Suppressor macrophage (primary cell): ENCODE data around the gene FSTL4.
"Not testable (repeated sequence)": the region's sequence is repeated elsewhere in the genome, so short reads cannot be mapped to it uniquely, and the experiment has no call there.

Experiments used
- DNase-seq, 4 experiments: peaks; one replicate each; pipeline ENCODE4 v3.0.0-alpha.2; 2020 to 2022

Gene FSTL4

GRCh38 chr5:133546500-133546899 lies 65.8 kb downstream of the FSTL4 start:
- DNase-seq, result no peak

GRCh38 chr5:133544346-133544745 lies 68.0 kb downstream of the FSTL4 start:
- no peak for DNase-seq

GRCh38 chr5:133539818-133540217 lies 72.5 kb downstream of the FSTL4 start:
- no peak for DNase-seq

- DNase-seq, result no peak
Observed at GRCh38 chr5:133538718-133539117, 73.6 kb downstream of the FSTL4 start.

- not testable (repeated sequence) for DNase-seq
Observed at GRCh38 chr5:133535241-133535929, 77.0 kb downstream of the FSTL4 start.

- no peak for DNase-seq
Observed at GRCh38 chr5:133534566-133534965, 77.8 kb downstream of the FSTL4 start.

- DNase-seq, result no peak
Observed at GRCh38 chr5:133533541-133533940, 78.8 kb downstream of the FSTL4 start.

- no peak for DNase-seq
Observed at GRCh38 chr5:133531594-133531993, 80.7 kb downstream of the FSTL4 start.

- no peak for DNase-seq
Observed at GRCh38 chr5:133531178-133531577, 81.2 kb downstream of the FSTL4 start.

- no peak for DNase-seq
Observed at GRCh38 chr5:133530270-133530669, 82.1 kb downstream of the FSTL4 start.

- no peak for DNase-seq
Observed at GRCh38 chr5:133528841-133529240, 83.5 kb downstream of the FSTL4 start.

- no peak for DNase-seq
Observed at GRCh38 chr5:133527311-133527710, 85.0 kb downstream of the FSTL4 start.

GRCh38 chr5:133526368-133526767 lies 86.0 kb downstream of the FSTL4 start:
- DNase-seq, result no peak

- no peak for DNase-seq
Observed at GRCh38 chr5:133525126-133525525, 87.2 kb downstream of the FSTL4 start.

- DNase-seq, result no peak
Observed at GRCh38 chr5:133524666-133525065, 87.7 kb downstream of the FSTL4 start.

GRCh38 chr5:133523961-133524586 lies 88.3 kb downstream of the FSTL4 start:
- no peak for DNase-seq

- peak in 3 of 4 experiments; percentile 3 to 20 (median 16) for DNase-seq
Observed at GRCh38 chr5:133523013-133523658, 89.2 kb downstream of the FSTL4 start.

GRCh38 chr5:133521801-133522200 lies 90.5 kb downstream of the FSTL4 start:
- no peak for DNase-seq

- no peak for DNase-seq
Observed at GRCh38 chr5:133520991-133521706, 91.2 kb downstream of the FSTL4 start.

- no peak for DNase-seq
Observed at GRCh38 chr5:133520062-133520461, 92.3 kb downstream of the FSTL4 start.

GRCh38 chr5:133519191-133519590 lies 93.2 kb downstream of the FSTL4 start:
- no peak for DNase-seq

GRCh38 chr5:133514456-133514855 lies 97.9 kb downstream of the FSTL4 start:
- no peak for DNase-seq

- DNase-seq, result no peak
Observed at GRCh38 chr5:133512896-133513295, 99.4 kb downstream of the FSTL4 start.
